H9 (cell line): Measurements from ENCODE around the gene FAT1. TPM values are rescaled to one million over a fixed set of nuclear protein-coding genes. Genes with fewer than 3 reads are reported as not detected.

Experiments
- DNase-seq: peaks from one replicate; pipeline ENCODE4 v3.0.0-alpha.2; 2017
- H2AFZ ChIP-seq: one replicate; pipeline ENCODE4 v1.6.1; 2013; ENCODE audit warnings: mild to moderate bottlenecking, low read length, control low read depth, moderate library complexity
- H2AK5ac ChIP-seq: 2 replicates; pipeline ENCODE4 v1.6.1; 2013; ENCODE audit warnings: low read length, control low read depth, mixed read lengths; ENCODE audit not compliant: insufficient read length
- H2BK120ac ChIP-seq: one replicate; pipeline ENCODE4 v1.6.1; 2013; ENCODE audit warnings: low read depth, mild to moderate bottlenecking, low read length, control low read depth, inconsistent platforms; ENCODE audit not compliant: poor library complexity, severe bottlenecking
- H2BK12ac ChIP-seq: 2 replicates; pipeline ENCODE4 v1.6.1; 2013; ENCODE audit warnings: low read length, control low read depth, mixed read lengths, low read depth; ENCODE audit not compliant: insufficient read length
- H2BK15ac ChIP-seq: 2 replicates; pipeline ENCODE4 v1.6.1; 2013; ENCODE audit warnings: low read depth, low read length, control low read depth
- H2BK20ac ChIP-seq: one replicate; pipeline ENCODE4 v1.6.1; 2013; ENCODE audit warnings: low read depth, mild to moderate bottlenecking, low read length, control low read depth, inconsistent platforms; ENCODE audit not compliant: poor library complexity, severe bottlenecking
- H2BK5ac ChIP-seq: 2 replicates; pipeline ENCODE4 v1.6.1; 2013; ENCODE audit warnings: low read length, control low read depth, mixed read lengths; ENCODE audit not compliant: insufficient read length
- H3K14ac ChIP-seq: 2 replicates; pipeline ENCODE4 v1.6.1; 2013; ENCODE audit warnings: low read length, control low read depth; ENCODE audit not compliant: insufficient read depth
- H3K18ac ChIP-seq: 2 replicates; pipeline ENCODE4 v1.6.1; 2013; ENCODE audit warnings: low read depth, mild to moderate bottlenecking, mixed read lengths, low read length, control low read depth; ENCODE audit not compliant: insufficient read length
- H3K23ac ChIP-seq: 2 replicates; pipeline ENCODE4 v1.6.1; 2013; ENCODE audit warnings: low read length, control low read depth, mixed read lengths, low read depth; ENCODE audit not compliant: insufficient read length
- H3K23me2 ChIP-seq: 2 replicates; pipeline ENCODE4 v1.6.1; 2013; ENCODE audit warnings: low read depth, mild to moderate bottlenecking, mixed read lengths, low read length, control low read depth; ENCODE audit not compliant: insufficient read length, poor library complexity, severe bottlenecking
- H3K27ac ChIP-seq: 2 replicates; pipeline ENCODE4 v1.5.1; 2013; ENCODE audit warnings: low read length, control low read depth, mixed read lengths, low read depth; ENCODE audit not compliant: insufficient read length
- H3K27me3 ChIP-seq: 2 replicates; pipeline ENCODE4 v1.6.1; 2013; ENCODE audit warnings: low read length, control low read depth, inconsistent platforms; ENCODE audit not compliant: insufficient read depth
- H3K4ac ChIP-seq: 2 replicates; pipeline ENCODE4 v1.6.1; 2013; ENCODE audit warnings: low read depth, mild to moderate bottlenecking, control low read depth, inconsistent platforms, low read length, moderate library complexity
- H3K4me1 ChIP-seq: 2 replicates; pipeline ENCODE4 v1.6.1; 2013; ENCODE audit warnings: low read length, control low read depth, inconsistent platforms; ENCODE audit not compliant: insufficient read depth
- H3K4me2 ChIP-seq: 2 replicates; pipeline ENCODE4 v1.6.1; 2013; ENCODE audit warnings: low read length, control low read depth, mixed read lengths; ENCODE audit not compliant: insufficient read length, insufficient read depth
- H3K56ac ChIP-seq: 2 replicates; pipeline ENCODE4 v1.6.1; 2013; ENCODE audit warnings: low read depth, mild to moderate bottlenecking, mixed read lengths, low read length, control low read depth; ENCODE audit not compliant: insufficient read length
- H3K79me1 ChIP-seq: 2 replicates; pipeline ENCODE4 v1.6.1; 2013; ENCODE audit warnings: low read depth, mild to moderate bottlenecking, moderate library complexity, low read length, control low read depth, inconsistent platforms; ENCODE audit not compliant: insufficient read depth, poor library complexity, severe bottlenecking
- H3K79me2 ChIP-seq: 2 replicates; pipeline ENCODE4 v1.6.1; 2013; ENCODE audit warnings: low read length, control low read depth, inconsistent platforms; ENCODE audit not compliant: insufficient read depth
- H3K9ac ChIP-seq: 2 replicates; pipeline ENCODE4 v1.6.1; 2013; ENCODE audit warnings: low read length, control low read depth, mixed read lengths; ENCODE audit not compliant: insufficient read length; ENCODE audit errors: extremely low read depth
- H3K9me3 ChIP-seq: one replicate; pipeline ENCODE4 v1.6.1; 2013; ENCODE audit warnings: low read depth, low read length, inconsistent platforms; ENCODE audit not compliant: control insufficient read depth
- H3T11ph ChIP-seq: one replicate; pipeline ENCODE4 v1.6.1; 2013; ENCODE audit warnings: mild to moderate bottlenecking, low read length, control low read depth, inconsistent platforms
- H4K20me1 ChIP-seq: one replicate; pipeline ENCODE4 v1.6.1; 2013; ENCODE audit not compliant: control insufficient read depth, insufficient read length, insufficient read depth
- H4K5ac ChIP-seq: 2 replicates; pipeline ENCODE4 v1.6.1; 2013; ENCODE audit warnings: low read depth, mild to moderate bottlenecking, mixed read lengths, low read length, control low read depth; ENCODE audit not compliant: insufficient read length
- H4K8ac ChIP-seq: replicated peaks from 2 replicates; pipeline ENCODE4 v1.6.1; 2013; ENCODE audit warnings: low read length, control low read depth, mixed read lengths, low read depth; ENCODE audit not compliant: insufficient read length
- H4K91ac ChIP-seq: 2 replicates; pipeline ENCODE4 v1.6.1; 2013; ENCODE audit warnings: low read depth, mild to moderate bottlenecking, moderate library complexity, mixed read lengths, low read length, control low read depth; ENCODE audit not compliant: insufficient read length
- H3K27ac Mint-ChIP-seq, 3 experiments: 2 replicates in 2 of 3; 3 replicates in 1 of 3; pipeline ENCODE4 v1.8.0; 2020 to 2021; ENCODE audit warnings: mixed read lengths in 3 of 3, mild to moderate bottlenecking in 1 of 3, moderate library complexity in 1 of 3
- H3K27me3 Mint-ChIP-seq: 2 replicates; pipeline ENCODE4 v1.8.0; 2021; ENCODE audit warnings: low read depth, mild to moderate bottlenecking, moderate library complexity, mixed read lengths
- H3K36me3 Mint-ChIP-seq, 3 experiments: 2 replicates in 2 of 3; 3 replicates in 1 of 3; pipeline ENCODE4 v1.8.0; 2020 to 2021; ENCODE audit warnings: low read depth in 3 of 3, mixed read lengths in 3 of 3; ENCODE audit not compliant: insufficient read depth in 1 of 3
- H3K4me1 Mint-ChIP-seq, 2 experiments: 2 replicates each; pipeline ENCODE4 v1.8.0; 2020; ENCODE audit warnings: mixed read lengths in 2 of 2
- H3K4me3 Mint-ChIP-seq, 2 experiments: 2 replicates in 1 of 2; 3 replicates in 1 of 2; pipeline ENCODE4 v1.8.0; 2020 to 2021; ENCODE audit warnings: mild to moderate bottlenecking in 2 of 2, mixed read lengths in 2 of 2, moderate library complexity in 1 of 2
- H3K9me3 Mint-ChIP-seq, 2 experiments: 2 replicates in 1 of 2; 3 replicates in 1 of 2; pipeline ENCODE4 v1.8.0; 2020; ENCODE audit warnings: mild to moderate bottlenecking in 2 of 2, mixed read lengths in 2 of 2, moderate library complexity in 1 of 2
- WGBS: extraction: QIAGEN DNeasy Blood & Tissue Kit; methylation state at CpG from one replicate; pipeline ENCODE4 v1.1.7; 2013; ENCODE audit warnings: missing lambda C conversion rate, low lambda C conversion rate, mixed read lengths; ENCODE audit not compliant: insufficient read length; ENCODE audit errors: extremely low coverage; 5-methylcytosine and 5-hydroxymethylcytosine counted together
- total RNA-seq: library from RNA; stranded (reverse); gene quantifications from 2 replicates; pipeline ENCODE4 v1.2.1, GENCODE V29; 2021
- TF ChIP-seq, protein P1 (sequence below): fragments of 200-600 bp; sonication (generic); conservative IDR thresholded peaks from 3 replicates; pipeline ENCODE4 v1.8.0; 2021; ENCODE audit warnings: antibody characterized with exemption, mild to moderate bottlenecking

The FAT1 gene
- total RNA-seq, 1 experiment from 2014 or later = 173 TPM

DNA sequence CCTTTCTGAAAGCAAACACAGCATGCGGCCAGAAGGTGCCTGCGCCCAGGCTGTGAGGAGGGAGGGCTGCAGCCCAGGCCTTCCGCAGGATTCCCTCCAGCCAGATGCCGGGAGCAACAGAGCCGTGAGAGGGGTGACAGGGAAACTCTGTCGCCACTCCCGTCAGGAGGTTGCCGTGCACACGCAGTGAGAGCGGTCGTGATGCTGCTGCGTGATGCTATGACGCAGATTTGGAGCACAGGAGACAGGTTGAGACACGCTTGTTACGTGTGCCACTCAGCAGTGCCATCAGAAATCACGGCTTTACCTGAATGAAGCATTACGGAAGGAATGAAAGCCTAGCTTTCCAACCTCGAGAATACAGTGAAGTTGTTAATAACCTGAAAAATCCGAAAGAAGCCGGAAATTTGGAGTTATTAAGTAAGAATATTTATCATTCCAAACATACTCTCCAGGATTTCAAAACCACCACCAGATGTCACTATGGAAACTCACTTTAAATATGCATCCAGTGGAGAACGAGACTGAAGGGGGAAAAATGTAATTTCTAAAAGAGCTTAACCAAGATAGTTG is 54.4 kb downstream of the FAT1 start:
- peak; percentile 63 for DNase-seq

More for the DNA sequence above, 54.4 kb downstream of the FAT1 start:
- peak overlapping the region; percentile 55 to 86 (median 83); a peak in 4 of 7 replicates for H3K27ac Mint-ChIP-seq
- no peaks in the 10 kb centered on the region for H3K27me3 ChIP-seq
- no peak overlapping the region for H2AFZ ChIP-seq
- H3K27ac ChIP-seq = no peak overlapping the region
- no peak overlapping the region for H4K5ac ChIP-seq
- H2BK5ac ChIP-seq = no peak overlapping the region
- H4K91ac ChIP-seq = no peak overlapping the region
- H3K9me3 ChIP-seq = no peaks in the 10 kb centered on the region
- peak overlapping the region; percentile 60 for H3K4me2 ChIP-seq
- H3K23ac ChIP-seq = no peak overlapping the region
- no peak overlapping the region for H3K9ac ChIP-seq
- H3K36me3 Mint-ChIP-seq = peaks cover 10 to 32% (median 20%) of the 10 kb centered on the region in 3 experiments
- no peaks in the 10 kb centered on the region; the same call in 1 of the 2 replicates for H3K27me3 Mint-ChIP-seq
- no peak overlapping the region for H2BK120ac ChIP-seq
- no peak overlapping the region for H2BK20ac ChIP-seq
- H3K4me3 Mint-ChIP-seq = peak overlapping the region; percentile 46 to 72
- no peak overlapping the region for H3K4ac ChIP-seq
- peaks cover 5% of the 10 kb centered on the region for H3K4me1 ChIP-seq
- H2BK12ac ChIP-seq = no peak overlapping the region
- TF ChIP-seq, protein P1, sequence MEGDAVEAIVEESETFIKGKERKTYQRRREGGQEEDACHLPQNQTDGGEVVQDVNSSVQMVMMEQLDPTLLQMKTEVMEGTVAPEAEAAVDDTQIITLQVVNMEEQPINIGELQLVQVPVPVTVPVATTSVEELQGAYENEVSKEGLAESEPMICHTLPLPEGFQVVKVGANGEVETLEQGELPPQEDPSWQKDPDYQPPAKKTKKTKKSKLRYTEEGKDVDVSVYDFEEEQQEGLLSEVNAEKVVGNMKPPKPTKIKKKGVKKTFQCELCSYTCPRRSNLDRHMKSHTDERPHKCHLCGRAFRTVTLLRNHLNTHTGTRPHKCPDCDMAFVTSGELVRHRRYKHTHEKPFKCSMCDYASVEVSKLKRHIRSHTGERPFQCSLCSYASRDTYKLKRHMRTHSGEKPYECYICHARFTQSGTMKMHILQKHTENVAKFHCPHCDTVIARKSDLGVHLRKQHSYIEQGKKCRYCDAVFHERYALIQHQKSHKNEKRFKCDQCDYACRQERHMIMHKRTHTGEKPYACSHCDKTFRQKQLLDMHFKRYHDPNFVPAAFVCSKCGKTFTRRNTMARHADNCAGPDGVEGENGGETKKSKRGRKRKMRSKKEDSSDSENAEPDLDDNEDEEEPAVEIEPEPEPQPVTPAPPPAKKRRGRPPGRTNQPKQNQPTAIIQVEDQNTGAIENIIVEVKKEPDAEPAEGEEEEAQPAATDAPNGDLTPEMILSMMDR = peak; percentile 53; the same call in 2 of the 3 replicates
- H4K20me1 ChIP-seq = no peaks in the 10 kb centered on the region
- H2AK5ac ChIP-seq = no peak overlapping the region
- H4K8ac ChIP-seq = no peak overlapping the region
- no peak overlapping the region for H3K18ac ChIP-seq
- H3K14ac ChIP-seq = no peak overlapping the region
- WGBS = no CpG with 5 or more reads among the region's 21 CpGs
- peaks cover 31 to 50% of the 10 kb centered on the region in 2 experiments for H3K4me1 Mint-ChIP-seq
- H3K9me3 Mint-ChIP-seq = no peaks in the 10 kb centered on the region
- peaks cover 6% of the 10 kb centered on the region for H3K79me1 ChIP-seq
- H3T11ph ChIP-seq = no peak overlapping the region
- H3K79me2 ChIP-seq = peaks cover 3% of the 10 kb centered on the region; the same call in 1 of the 2 replicates
- no peaks in the 10 kb centered on the region for H3K23me2 ChIP-seq
- H3K56ac ChIP-seq = no peak overlapping the region
- no peak overlapping the region for H2BK15ac ChIP-seq
